Measurements from ENCODE around the gene RPL22.

Gene RPL22

DNA sequence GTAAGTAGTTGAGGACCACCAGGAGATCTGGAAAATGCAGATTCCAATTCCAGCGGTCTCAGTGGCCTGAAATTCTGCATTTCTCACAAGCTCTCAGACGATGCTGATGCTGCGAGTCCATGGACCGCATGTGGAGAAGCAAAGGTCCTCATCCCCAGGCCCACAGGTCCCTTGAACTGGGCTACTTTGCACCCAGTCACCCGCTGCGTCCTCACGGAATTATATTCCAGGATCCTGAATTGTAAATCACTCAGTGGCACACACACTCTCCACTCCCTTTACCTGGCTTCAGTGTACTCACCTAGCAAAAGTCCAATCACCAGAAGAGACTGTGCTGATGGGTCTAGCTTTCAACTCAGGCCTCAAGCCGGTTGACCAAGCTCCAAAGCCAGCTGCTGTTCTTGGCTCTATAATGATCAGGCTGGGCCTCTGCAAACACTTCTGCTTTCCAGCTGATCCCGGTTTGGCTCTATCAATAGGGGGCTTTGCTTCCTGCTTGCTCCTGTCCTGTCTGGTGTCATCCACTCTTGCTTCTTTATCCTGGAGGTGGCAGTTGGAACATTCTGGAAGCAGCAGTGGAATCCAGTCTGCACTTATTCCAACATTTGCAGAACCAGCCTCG is 904 bp upstream of the RPL22 start:
- no peak for DNase-seq (ENCODE audit: low spot score)

DNA sequence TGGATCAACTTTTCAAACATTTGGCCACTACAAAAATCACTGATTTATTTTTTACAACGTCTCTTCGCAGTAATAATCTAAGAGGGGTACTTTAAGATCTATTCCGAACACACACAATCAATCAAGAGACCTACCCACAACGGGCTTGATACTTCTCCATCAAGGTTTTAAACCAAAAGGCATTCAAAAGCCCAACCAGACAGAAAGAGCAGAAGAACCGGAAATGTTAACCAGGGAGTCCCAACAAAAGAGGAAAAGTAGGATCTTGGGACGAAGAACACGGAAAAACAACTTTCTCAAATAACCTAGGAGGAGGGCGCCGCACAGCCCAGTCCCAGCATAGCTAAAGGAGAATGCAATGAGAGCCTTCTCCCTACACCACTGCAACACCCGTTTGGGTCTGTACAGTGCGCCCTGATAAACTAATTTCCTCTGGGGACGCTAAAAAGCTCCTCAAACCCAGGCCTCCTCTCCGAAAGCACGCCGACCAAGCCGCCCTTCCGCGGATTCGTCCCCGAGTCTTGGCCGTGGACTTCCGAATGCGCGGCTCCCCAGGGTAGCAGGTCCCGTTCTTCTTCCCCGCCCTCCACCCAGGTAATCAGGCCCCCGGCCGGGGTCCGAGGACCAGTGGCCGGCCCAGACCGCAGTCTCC is 623 bp downstream of the RPL22 start:
- DNase-seq (ENCODE audit: low spot score) = no peak

GRCh38 chr1:6197746-6198427 is 1.5 kb downstream of the RPL22 start:
- no peak for DNase-seq (ENCODE audit: low spot score)

DNA sequence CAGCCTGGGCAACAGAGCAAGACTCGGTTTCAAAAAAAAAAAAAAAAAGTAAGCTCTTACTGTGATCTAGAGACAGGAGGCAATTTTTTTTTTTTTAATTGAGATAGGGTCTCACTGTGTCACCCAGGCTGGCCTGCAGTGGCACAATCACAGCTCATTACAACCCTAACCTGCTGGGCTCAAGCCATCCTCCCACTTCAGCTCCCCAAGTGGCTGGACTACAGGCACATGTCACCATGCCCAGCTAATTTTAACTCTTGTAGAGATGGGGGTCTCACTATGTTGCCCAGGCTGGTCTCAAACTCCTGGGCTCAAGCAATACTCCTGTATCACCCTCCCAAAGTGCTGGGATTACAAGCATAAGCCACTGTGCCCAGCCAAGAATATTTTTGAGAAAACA is 7.4 kb downstream of the RPL22 start:
- DNase-seq (ENCODE audit: low spot score) = no peak

GRCh38 chr1:6188466-6188865 is 10.9 kb downstream of the RPL22 start:
- DNase-seq (ENCODE audit: low spot score) = no peak

DNA sequence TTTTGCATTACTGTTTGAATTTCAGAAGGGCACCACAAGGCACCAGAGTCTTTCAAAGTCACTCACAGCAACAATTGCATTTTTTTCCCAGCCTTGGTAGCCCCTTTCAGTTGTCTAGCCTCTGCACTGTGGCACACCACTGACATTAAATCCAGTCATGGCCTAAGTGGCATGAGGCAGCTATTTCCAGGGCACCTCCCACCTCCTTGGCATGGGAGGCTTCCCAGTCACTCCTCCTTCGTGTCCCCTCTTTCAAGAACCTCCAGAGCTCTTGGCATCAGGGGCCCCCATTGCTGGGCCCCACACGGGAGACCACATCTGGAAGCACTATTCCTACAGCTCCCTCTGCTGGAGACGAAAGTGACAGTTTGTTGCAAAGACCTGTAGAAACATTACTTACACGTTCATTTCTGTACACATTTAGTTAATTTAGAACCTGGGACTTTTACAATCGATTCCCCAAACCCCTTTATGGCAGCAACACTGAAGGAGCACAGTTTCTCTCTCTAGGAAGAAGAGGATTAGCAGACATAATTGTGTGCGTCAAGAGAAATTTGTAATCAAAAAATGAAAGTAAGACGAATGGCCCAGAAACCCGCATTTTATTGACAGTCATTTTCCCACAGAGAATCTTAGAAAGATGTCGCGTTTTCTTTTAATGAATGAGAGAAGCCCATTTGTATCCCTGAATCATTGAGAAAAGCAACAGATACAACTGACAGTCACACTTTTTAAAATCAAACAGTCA is 13.6 kb downstream of the RPL22 start:
- DNase-seq (ENCODE audit: low spot score) = no peak

GRCh38 chr1:6185151-6185550 is 14.2 kb downstream of the RPL22 start:
- DNase-seq (ENCODE audit: low spot score) = peak; percentile 81

- DNase-seq (ENCODE audit: low spot score) = no peak
Observed at GRCh38 chr1:6184083-6184783, 15.2 kb downstream of the RPL22 start.

DNA sequence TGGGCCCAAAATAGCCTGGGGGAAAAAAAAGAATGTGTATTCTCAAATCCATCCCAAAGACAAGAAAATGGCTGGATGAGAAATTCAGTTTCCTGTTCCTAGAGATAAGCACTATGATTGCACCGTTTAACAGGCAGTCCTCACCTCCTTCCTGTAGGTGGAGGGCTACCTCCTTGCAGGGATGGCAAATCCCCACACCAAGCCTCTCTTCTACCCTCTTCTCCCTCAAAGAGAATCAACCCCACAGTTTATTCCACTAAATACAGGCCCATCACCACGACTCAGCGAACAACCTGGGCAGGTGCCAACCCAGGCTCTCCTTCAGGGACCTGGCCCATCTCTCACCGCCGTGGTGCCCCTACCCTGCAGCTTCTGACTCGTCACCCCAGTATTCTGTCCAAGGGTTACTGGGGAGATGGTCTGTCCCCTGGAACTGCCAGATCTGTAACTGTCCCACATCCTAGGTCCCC is 15.8 kb downstream of the RPL22 start:
- peak; percentile 52 for DNase-seq (ENCODE audit: low spot score)

GRCh38 chr1:6181347-6181770 is 18.0 kb downstream of the RPL22 start:
- no peak for DNase-seq (ENCODE audit: low spot score)

- DNase-seq (ENCODE audit: low spot score) = no peak
Observed at GRCh38 chr1:6180707-6181311, 18.6 kb downstream of the RPL22 start.

DNA sequence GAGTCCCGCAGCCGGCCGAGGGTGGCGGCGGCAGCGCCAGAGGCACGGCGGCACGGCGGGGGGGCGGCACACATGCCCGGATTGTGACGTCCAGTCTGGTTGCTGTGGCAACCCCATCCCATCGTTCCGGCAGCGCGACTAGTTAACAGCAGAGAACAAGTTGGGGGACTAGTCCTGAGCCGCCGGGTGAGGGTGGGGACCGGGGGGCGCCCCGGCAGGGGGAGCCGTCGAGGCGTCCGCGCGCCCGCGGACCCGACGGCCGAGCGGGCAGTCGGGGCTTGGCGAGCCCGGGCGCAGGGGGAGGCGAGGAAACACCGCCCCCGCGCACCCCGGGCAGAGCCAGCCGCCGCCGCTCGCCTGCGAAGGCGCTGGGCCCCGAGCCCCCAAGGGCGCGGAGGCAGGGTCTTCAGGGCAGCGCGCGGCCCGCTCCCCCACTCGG is 19.1 kb downstream of the RPL22 start, which contains the start of gene CHD5:
TSS of gene CHD5 (minus strand) at position 54 of the 439 bp plus-strand sequence. CDS start 298 bp downstream, outside the sequence.
- no peak for DNase-seq (ENCODE audit: low spot score)

- DNase-seq (ENCODE audit: low spot score) = no peak
Observed at GRCh38 chr1:6179564-6180175, 19.7 kb downstream of the RPL22 start.

DNA sequence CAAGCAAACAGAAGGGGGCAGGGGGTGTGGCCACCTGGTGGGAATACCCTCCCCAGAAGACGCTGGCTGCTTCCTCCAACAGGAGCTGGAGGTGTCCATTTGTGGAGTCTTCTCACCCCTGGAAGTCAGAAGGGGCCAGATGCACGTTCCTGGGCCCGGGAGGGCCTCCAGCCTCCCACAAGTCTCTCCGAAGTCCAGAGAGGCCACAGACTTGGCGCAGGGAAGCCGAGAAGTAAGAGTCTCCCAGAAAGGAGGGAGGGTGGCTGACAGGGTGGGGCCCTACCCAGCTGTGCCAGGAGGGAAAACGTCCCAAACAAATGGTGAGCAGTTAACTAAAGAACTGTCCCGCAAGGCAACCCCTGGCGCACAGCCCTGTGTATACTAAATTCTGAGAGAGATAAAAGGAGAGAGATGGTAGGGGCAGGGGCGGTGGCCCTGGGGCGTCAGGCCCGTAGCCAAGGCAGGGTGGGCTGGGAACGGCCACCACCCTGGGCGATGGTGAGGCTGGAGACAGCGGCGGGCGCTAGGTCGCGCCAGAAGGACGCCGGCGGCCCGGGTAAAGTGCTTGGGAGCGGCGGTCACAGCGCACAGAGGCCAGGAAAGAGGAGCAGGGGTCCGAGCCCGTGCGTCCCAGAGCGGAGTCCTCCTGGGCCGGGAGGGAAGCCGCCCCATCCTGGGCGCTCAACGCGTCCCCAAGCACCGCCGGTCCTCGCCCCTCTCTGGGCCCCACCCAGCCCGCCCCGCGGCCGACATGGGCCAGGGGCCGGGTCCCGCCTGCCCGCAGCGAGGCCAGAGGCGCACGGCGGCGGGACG is 20.4 kb downstream of the RPL22 start:
- no peak for DNase-seq (ENCODE audit: low spot score)

- no peak for DNase-seq (ENCODE audit: low spot score)
Observed at GRCh38 chr1:6177681-6178380, 21.6 kb downstream of the RPL22 start.

GRCh38 chr1:6176779-6177178 is 22.6 kb downstream of the RPL22 start:
- DNase-seq (ENCODE audit: low spot score) = no peak

DNA sequence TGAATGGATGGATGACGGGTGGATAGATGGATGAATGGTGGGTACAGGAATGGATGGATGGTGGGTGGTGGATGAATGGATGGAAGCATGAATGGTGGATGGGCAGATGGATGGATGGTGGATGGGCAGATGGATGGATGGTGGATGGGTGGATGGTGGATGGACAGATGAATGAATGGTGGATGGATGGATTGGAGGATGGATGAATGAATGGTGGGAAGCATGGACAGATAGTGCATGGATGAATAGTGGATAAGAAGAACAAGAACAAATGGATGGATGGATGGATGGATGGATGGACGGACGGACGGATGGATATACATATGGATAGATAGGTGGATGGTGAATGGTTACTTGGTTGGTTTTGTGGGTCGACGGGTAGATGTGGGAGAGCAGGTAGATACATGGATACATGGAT is 24.0 kb downstream of the RPL22 start:
- no peak for DNase-seq (ENCODE audit: low spot score)

GRCh38 chr1:6174621-6175410 is 24.6 kb downstream of the RPL22 start:
- DNase-seq (ENCODE audit: low spot score) = no peak

DNA sequence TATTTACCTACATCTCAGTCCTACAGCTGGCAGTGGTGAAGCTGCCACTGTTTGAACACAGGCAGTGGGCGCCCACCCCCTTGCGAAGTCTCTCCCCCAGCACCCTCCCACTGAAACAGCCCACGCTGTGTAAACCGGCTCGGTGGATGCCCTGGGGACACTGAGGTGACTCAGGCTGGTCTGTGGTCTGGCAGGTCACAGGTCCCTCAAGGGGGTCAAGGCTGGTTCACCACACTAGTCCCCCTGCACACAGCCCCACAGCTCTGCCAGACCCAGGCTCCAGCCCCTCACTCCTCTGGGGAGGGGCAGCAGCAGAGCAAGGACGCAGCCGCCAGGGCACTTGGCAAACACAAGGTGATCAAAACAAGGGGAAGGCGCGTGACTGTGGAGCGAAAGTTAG is 26.8 kb downstream of the RPL22 start:
- DNase-seq (ENCODE audit: low spot score) = no peak
